HepG2 (cell line): Measurements from ENCODE around the gene THOC5. TPM values are rescaled to one million over a fixed set of nuclear protein-coding genes. Genes with fewer than 3 reads are reported as not detected.

ENCODE experiments used
- ATAC-seq: fragments of 200-7000 bp; cut with Tn5 transposase; 3 replicates; pipeline ENCODE4 v1.9.1; 2020; ENCODE audit warnings: mild to moderate bottlenecking, moderate library complexity
- BruUV-seq: library from RNA; stranded (reverse); fragments of 400-500 nt; replicated peaks from 2 replicates; lab custom pipeline; 2021; lab: Mats Ljungman, UMichigan
- CTCF ChIA-PET: fragments of 300-600 bp; formaldehyde crosslinking; extraction: SDS; loops from one replicate; lab custom pipeline; 2021; ENCODE audit warnings: low total read pairs, inconsistent platforms, low intra/inter-chr PET ratio; lab: Yijun Ruan, JAX
- POLR2A ChIA-PET: fragments of 350-600 bp; sonication (Branson Sonifier 250); formaldehyde crosslinking; loops from one replicate; lab custom pipeline; 2020; ENCODE audit warnings: antibody characterized with exemption, inconsistent platforms; lab: Yijun Ruan, JAX
- DNase-seq: peaks from one replicate; pipeline ENCODE4 v3.0.0-alpha.2; 2015; ENCODE audit warnings: low spot score
- FAIRE-seq: peaks from 3 replicates; lab custom pipeline; 2011; peaks lifted over from hg19 to GRCh38; lab: Jason Lieb, UNC
- H2AFZ ChIP-seq: one replicate; pipeline ENCODE4 v1.6.1; 2011; ENCODE audit warnings: low read length, inconsistent platforms
- H3K27ac ChIP-seq: fragments of 300-600 bp; 3 replicates; pipeline ENCODE4 v1.8.0; 2011; ENCODE audit warnings: mixed run types, mild to moderate bottlenecking, mixed read lengths, low read length, inconsistent platforms; ENCODE audit not compliant: insufficient read depth; ENCODE audit errors: extremely low read length
- H3K27me3 ChIP-seq, 2 experiments: fragments of 200-600 bp in 1 of 2; 2 replicates in 1 of 2; 3 replicates in 1 of 2; pipeline versions ENCODE4 v1.6.0 to v1.8.0; 2011; ENCODE audit warnings: low read length in 2 of 2, mild to moderate bottlenecking in 2 of 2, moderate library complexity in 2 of 2, inconsistent platforms in 1 of 2; ENCODE audit not compliant: insufficient read depth in 2 of 2, control insufficient read depth in 1 of 2
- H3K36me3 ChIP-seq, 2 experiments: fragments of 200-600 bp in 1 of 2; replicated peaks in 1 of 2; 2 replicates in 1 of 2; 3 replicates in 1 of 2; pipeline versions ENCODE4 v1.5.1 to v1.8.0; 2011; ENCODE audit warnings: low read length in 2 of 2, inconsistent platforms in 1 of 2; ENCODE audit not compliant: insufficient read depth in 2 of 2, control insufficient read depth in 1 of 2
- H3K4me1 ChIP-seq: 2 replicates; pipeline ENCODE4 v1.5.1; 2012; ENCODE audit warnings: low read length, inconsistent platforms; ENCODE audit not compliant: insufficient read depth
- H3K4me2 ChIP-seq: 2 replicates; pipeline ENCODE4 v1.6.0; 2011; ENCODE audit warnings: low read depth, low read length, inconsistent platforms
- H3K4me3 ChIP-seq, 3 experiments: fragments of 200-600 bp in 1 of 3; sonication (generic), shearing (Covaris generic) in 1 of 3; replicated peaks in 1 of 3; 2 replicates each; pipeline ENCODE4 v1.5.1; 2011 to 2016; ENCODE audit warnings: low read length in 3 of 3, inconsistent platforms in 2 of 3, low read depth in 2 of 3, mild to moderate bottlenecking in 2 of 3, control low read depth in 1 of 3, mixed read lengths in 1 of 3; ENCODE audit not compliant: insufficient read depth in 1 of 3
- H3K79me2 ChIP-seq: one replicate; pipeline ENCODE4 v1.6.1; 2011; ENCODE audit warnings: low read length, inconsistent platforms; ENCODE audit not compliant: insufficient read depth
- H3K9ac ChIP-seq: 2 replicates; pipeline ENCODE4 v1.6.0; 2011; ENCODE audit warnings: mild to moderate bottlenecking, low read depth, low read length, inconsistent platforms; ENCODE audit not compliant: insufficient read depth
- H3K9me3 ChIP-seq: 2 replicates; pipeline ENCODE4 v1.5.1; 2012; ENCODE audit warnings: mild to moderate bottlenecking, low read length
- H4K20me1 ChIP-seq: 2 replicates; pipeline ENCODE4 v1.6.0; 2011; ENCODE audit warnings: inconsistent platforms, mild to moderate bottlenecking, low read length, moderate library complexity; ENCODE audit not compliant: insufficient read depth
- CBX1 ChIP-seq: IDR thresholded peaks from one replicate; pipeline ENCODE4 v1.6.1; 2016; ENCODE audit warnings: antibody characterized with exemption, low read depth
- FOSL1 ChIP-seq: sonication (generic); formaldehyde crosslinking; IDR thresholded peaks from 2 replicates; pipeline ENCODE4 v1.9.0; 2021; ENCODE audit warnings: missing genetic modification reagents, borderline replicate concordance
- FOXK1 ChIP-seq: sonication (generic); formaldehyde crosslinking; IDR thresholded peaks from 2 replicates; pipeline ENCODE4 v1.4.0; 2020; ENCODE audit warnings: low read depth, missing genetic modification reagents, borderline replicate concordance
- GATAD2A ChIP-seq: IDR thresholded peaks from 2 replicates; pipeline ENCODE4 v1.6.1; 2016
- JARID2 ChIP-seq: sonication (generic); formaldehyde crosslinking; IDR thresholded peaks from 2 replicates; pipeline ENCODE4 v1.8.1; 2023; ENCODE audit warnings: missing genetic modification reagents, inconsistent platforms; ENCODE audit not compliant: insufficient replicate concordance
- KLF16 ChIP-seq, 2 experiments: sonication (generic) in 1 of 2; formaldehyde crosslinking in 1 of 2; IDR thresholded peaks; 2 replicates each; pipeline versions ENCODE4 v1.6.1 to v1.8.0; 2016 to 2023; ENCODE audit warnings: missing genetic modification reagents in 2 of 2, missing compliant biosample characterization in 1 of 2
- MIER3 ChIP-seq: IDR thresholded peaks from 2 replicates; pipeline ENCODE4 v1.6.1; 2016; ENCODE audit warnings: missing compliant biosample characterization, borderline replicate concordance
- ZNF253 ChIP-seq: sonication (generic); formaldehyde crosslinking; IDR thresholded peaks from 2 replicates; pipeline ENCODE4 v1.8.0; 2022; ENCODE audit warnings: mild to moderate bottlenecking, missing genetic modification reagents, borderline replicate concordance
- WGBS: methylation state at CpG from one replicate; pipeline ENCODE4 v1.1.6; 2017; ENCODE audit warnings: low lambda C conversion rate; 5-methylcytosine and 5-hydroxymethylcytosine counted together
- in situ Hi-C: cut with HindIII; loops from 2 replicates; pipeline ENCODE4 v1.10.0; 2017; ENCODE audit warnings: low pct_unique_long_range_greater_than_20kb; ENCODE audit not compliant: extremely low pct_ligation_motif_present
- intact Hi-C: fragments of 100-400 bp; cut with micrococcal nuclease; formaldehyde crosslinking; loops from one replicate; pipeline ENCODE4 v1.10.0; 2022; ENCODE audit not compliant: unreplicated experiment
- polyA plus RNA-seq, 8 experiments: library from polyadenylated mRNA; depleted of rRNA in 3 of 8; stranded (reverse) in 7 of 8; unstranded in 1 of 8; fragments of >200 nt; fragmentation: Illumina TruSeq in 4 of 8; extraction: Trizol in 4 of 8; gene quantifications; 2 replicates each; pipeline versions ENCODE4 v1.2.1 to v1.2.3, GENCODE V29; 2011 to 2016; ENCODE audit warnings: low read depth in 4 of 8, missing spikeins in 1 of 8, mixed read lengths in 1 of 8; ENCODE audit not compliant: insufficient read depth in 1 of 8
- total RNA-seq, 5 experiments: library from RNA; depleted of rRNA; stranded (reverse); fragments of >200 nt; fragmentation: Illumina TruSeq; extraction: Trizol; gene quantifications; 2 replicates each; pipeline ENCODE4 v1.2.3, GENCODE V29; 2016; ENCODE audit warnings: low read depth in 1 of 5
- TF ChIP-seq, protein P1 (sequence below): IDR thresholded peaks from 2 replicates; pipeline ENCODE4 v1.6.1; 2016; ENCODE audit warnings: mild to moderate bottlenecking

THOC5 gene
- total and polyA plus RNA-seq, 2 of the 13 experiments (the other 11 are each of a cell fraction or from before 2014, with no cell fraction given), result 45.8 to 46.7 TPM

DNA sequence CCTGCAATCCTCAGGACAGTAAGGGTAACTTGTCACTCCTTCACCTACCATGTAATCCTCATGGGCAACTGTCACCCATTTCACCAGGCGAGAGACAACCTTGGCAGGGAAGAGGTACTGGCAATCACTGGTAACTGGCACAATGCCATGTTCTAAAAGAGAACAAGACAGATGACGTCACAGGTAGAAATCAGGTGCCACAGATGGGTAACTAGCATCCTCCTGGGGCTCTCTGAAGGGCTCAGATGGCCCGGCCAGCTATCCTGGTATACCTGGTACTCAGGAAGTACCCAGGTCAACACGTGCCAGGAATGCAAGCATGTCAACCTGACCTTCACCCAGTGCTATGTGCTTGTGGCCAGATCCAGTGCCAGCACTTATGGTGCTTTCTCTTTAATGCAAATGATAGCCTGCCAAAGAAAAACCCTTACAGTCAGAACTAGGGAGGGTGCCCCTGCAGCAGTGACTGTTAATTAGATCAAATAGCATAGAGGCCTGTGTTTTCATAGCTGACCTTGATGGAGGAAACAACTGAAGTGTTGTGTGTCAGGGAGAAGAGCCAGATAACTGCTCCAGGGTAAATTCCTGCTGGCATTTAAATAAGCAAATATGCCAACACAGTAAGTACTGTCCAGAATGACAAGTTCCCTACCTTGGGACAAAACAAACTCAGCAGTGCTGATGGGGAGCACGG, 36.2 kb downstream of the THOC5 start:
- no peak overlapping the region for H3K27ac ChIP-seq
- peaks cover 34 to 71% of the 10 kb centered on the region in 2 experiments for H3K36me3 ChIP-seq
- WGBS, result 100% methylated on average over 5 of the region's 5 CpGs
- FAIRE-seq, result no peak
- no peak overlapping the region for H3K9ac ChIP-seq
- no peaks in the 10 kb centered on the region for H3K79me2 ChIP-seq
- in situ Hi-C loops (loop anchor here (10.0 kb wide), 1 partner anchor 123 kb away; no protein-coding TSS in a partner anchor), intact Hi-C loops (no loop called here)
- H2AFZ ChIP-seq, result no peak overlapping the region
- no peaks in the 10 kb centered on the region for H3K27me3 ChIP-seq
- no peak for TF ChIP-seq KLF16 (CRISPR knock-in tag; IDR thresholded peaks at IDR 0.05)
- TF ChIP-seq GATAD2A (CRISPR knock-in tag), result no peak
- no peak for TF ChIP-seq FOSL1 (CRISPR knock-in tag)
- TF ChIP-seq, protein P1, sequence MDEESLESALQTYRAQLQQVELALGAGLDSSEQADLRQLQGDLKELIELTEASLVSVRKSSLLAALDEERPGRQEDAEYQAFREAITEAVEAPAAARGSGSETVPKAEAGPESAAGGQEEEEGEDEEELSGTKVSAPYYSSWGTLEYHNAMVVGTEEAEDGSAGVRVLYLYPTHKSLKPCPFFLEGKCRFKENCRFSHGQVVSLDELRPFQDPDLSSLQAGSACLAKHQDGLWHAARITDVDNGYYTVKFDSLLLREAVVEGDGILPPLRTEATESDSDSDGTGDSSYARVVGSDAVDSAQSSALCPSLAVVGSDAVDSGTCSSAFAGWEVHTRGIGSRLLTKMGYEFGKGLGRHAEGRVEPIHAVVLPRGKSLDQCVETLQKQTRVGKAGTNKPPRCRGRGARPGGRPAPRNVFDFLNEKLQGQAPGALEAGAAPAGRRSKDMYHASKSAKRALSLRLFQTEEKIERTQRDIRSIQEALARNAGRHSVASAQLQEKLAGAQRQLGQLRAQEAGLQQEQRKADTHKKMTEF (CRISPR knock-in tag), result no peak
- no peak for TF ChIP-seq MIER3 (CRISPR knock-in tag)
- no peak for TF ChIP-seq JARID2 (CRISPR knock-in tag)
- TF ChIP-seq FOXK1 (CRISPR knock-in tag), result no peak
- TF ChIP-seq CBX1, result no peak
- TF ChIP-seq ZNF253, result no peak
- POLR2A ChIA-PET, result interaction anchor here (1.3 kb wide), 1 partner anchor 36 kb away, joined by 3 read pairs; the partner anchor contains the start of gene THOC5
- ATAC-seq, result no peak
- CTCF ChIA-PET, result no interaction called here
- H3K4me2 ChIP-seq, result no peak overlapping the region
- no peaks in the 10 kb centered on the region for H3K9me3 ChIP-seq
- H4K20me1 ChIP-seq, result no peaks in the 10 kb centered on the region
- DNase-seq, result no peak
- no TSS peak for BruUV-seq
- no peaks in the 10 kb centered on the region for H3K4me1 ChIP-seq
- H3K4me3 ChIP-seq, result no peak overlapping the region
